DMS53 treated with DMSO at 0.1 percent for 48 hours (cell line): ENCODE results near the gene KCNG2.
A peak's percentile ranks its signal among the peaks of the same experiment; 100 is the strongest.

Experiments used
- DNase-seq: peaks from one replicate; lab custom pipeline; 2025; ENCODE audit not compliant: unreplicated experiment; lab: John Stamatoyannopoulos, UW

The KCNG2 gene

DNA sequence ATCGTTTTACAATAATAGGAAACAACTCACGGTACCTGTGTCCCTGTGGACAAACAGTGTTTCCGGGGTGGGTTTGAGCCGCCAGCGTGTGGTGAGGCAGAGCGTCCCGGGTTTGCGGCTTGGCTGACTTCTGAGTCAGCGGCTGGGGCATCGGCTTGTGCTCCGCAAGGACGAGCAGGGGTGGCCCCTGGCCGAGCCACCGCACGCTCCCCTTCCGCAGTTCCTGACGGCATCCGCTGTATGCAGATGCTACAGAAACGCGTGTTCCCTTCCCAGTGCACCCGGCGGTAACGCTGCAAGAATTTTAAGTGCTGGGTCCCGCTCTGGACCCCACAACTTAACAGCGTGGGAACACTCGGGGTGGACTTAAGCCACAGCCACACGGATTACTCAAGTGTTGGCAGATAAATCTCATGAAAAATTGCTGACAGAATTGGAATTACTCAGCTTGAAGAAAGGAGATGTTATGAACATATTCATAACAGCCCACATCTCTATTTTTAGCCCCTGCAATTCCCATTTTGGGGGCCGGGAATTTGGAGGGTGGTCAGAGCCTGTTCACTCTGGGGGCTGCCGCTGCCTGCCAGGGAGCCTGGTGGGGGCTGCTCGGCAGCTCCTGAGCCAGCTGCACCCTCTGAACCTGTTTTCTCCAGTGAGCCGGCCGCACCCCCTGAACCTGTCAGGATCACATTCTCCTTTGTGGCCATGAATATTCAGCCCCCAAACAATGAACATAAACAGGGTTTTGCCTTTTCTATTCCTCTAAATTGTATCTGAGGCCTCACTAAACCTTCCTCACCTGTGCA is 12.6 kb upstream of the KCNG2 start:
- DNase-seq: peak; percentile 34

DNA sequence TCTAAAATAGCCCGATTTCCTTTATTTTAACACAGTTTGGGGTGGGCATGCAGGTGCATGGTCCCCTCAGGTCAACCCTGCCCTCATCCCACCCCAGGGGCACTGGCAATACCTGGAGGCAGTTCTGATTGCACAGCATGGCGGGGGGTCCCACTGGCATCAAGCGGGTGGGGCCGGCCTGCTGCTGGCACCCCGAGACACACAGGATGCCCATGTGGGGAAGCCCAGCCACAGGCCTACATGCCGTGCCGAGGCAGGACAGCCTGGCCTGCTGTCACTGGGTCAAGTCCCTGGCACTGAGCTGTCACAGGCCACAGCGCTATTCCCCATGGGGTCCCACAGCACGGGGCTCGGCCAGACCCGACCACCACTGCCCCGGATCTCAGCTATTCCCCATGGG is 11.9 kb upstream of the KCNG2 start:
- no peak for DNase-seq

DNA sequence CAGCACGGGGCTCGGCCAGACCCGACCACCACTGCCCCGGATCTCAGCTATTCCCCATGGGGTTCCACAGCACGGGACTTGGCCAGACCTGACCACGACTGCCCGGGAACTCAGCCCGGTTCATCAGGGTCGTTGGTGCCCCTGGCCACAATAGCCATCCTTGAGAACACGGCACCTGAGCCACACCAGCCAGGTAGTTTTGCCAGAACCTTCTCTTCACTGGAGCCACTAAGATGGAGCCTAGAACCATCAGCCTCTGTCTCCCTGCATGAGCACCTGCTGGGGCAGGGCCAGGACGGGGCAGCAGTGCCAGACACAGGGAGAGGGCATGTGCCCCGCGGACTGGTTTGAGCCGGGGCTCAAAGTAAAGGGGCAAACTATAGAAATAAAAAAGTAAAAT is 11.4 kb upstream of the KCNG2 start:
- no peak for DNase-seq

DNA sequence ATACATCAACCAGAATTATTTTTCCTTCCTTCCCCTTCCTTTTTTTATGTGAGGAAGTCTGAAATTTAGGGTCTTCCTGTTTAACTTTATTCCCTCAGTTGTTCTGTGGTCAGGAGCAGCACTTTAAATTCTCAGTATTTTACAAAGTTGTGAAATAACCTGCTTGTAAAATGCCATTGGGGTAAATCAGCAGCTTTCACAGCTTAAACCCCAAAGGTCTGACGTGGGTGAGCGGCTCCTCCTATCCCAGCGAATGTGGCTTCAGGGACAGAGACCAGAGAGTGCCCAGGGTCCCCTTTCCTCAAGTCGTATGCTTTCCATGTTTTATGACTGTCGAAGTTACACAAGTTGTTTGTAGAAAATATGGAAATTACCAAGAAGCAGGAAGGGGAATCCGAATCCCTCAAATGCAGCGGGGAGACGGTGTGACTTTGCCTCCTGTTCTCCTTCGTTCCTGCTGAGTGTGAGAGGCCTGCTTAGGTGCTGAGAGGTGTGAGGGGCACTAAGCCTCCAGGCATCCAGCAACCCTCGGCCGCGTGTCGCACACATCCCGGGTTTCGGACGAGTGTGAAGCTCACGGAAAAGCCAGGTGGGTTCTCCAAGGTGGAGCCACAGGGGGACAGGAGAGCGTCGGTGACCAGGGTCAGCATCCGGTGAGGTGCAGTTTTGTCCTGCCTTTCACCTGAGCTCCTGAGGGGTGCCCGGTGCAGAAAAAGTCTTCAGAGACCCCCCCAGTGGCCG is 10.8 kb upstream of the KCNG2 start:
- no peak for DNase-seq

DNA sequence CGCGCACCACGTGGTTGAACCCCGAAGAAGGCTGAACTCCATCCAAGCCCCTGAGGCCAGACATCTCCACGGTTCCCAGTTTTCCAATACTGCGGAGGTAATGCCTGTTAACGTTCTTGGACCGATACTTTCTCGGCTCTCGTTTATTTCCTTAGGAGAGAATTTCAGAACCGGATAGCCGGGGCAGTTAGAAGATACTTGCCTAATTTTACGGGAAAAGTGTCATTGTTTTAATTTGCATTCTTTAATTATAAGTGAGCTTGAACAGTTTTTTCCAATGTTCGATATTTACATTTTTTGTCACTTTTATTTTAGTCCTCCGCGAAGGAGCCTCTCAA is 10.2 kb upstream of the KCNG2 start:
- no peak for DNase-seq

DNA sequence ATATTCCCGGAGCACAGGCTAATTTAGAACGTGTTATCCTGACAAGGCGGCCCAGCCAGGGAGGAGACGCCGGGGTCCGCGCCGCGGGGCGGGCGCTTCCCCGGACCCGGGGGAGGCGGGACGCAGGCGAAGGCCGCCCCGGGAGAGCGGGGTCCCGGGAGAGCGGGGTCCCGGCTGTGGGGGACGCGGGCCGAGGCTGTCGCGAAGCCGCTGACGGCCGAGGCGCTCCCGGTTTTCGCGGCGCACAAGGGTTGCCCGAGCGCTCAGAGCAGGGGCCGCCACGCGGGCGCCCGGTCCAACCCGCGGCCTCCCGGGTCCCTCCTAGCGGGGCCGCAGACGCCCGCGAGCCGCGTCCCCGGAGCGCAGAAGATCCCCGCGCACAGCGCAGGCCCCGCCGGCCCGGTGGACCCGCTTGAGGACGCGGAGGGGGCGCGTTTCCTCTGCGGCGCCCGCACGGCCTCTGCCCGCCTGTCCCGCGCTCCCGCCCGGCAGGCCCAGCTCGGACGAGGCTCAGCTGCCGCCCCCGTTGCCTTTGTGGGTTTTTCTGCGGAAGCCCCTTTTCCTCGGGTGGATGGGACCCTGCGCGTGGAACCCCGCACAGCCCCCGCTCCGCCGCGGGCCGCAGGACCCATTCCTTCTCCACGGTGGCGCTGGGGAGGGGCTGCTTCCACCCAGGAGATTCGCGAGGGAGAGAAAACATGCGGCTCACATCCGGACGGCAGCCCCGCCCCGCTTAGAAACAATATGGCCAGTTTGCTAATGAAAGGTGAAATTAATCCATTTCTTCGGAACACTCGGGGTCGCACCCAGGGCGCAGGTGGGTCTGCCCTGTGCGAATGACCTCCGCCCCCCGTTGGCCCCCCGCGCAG is 9.6 kb upstream of the KCNG2 start:
- no peak for DNase-seq

DNA sequence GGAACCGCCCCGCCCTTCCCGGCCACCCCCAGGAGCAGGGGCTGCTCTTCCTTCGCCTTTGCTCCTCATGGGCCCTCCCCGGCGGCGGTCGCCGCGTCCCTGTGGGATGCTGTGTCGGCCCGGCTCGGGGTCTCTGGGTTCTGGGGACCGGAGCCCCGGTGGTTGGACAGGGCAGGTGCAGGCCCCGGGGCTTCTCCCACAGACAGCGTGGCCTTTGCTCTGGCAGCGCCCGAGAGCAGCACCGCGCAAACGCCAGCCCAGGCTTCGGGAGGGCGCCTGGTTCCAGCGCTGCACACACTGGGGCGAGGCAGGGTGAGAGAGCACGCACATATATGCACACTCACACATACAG is 9.0 kb upstream of the KCNG2 start:
- no peak for DNase-seq

DNA sequence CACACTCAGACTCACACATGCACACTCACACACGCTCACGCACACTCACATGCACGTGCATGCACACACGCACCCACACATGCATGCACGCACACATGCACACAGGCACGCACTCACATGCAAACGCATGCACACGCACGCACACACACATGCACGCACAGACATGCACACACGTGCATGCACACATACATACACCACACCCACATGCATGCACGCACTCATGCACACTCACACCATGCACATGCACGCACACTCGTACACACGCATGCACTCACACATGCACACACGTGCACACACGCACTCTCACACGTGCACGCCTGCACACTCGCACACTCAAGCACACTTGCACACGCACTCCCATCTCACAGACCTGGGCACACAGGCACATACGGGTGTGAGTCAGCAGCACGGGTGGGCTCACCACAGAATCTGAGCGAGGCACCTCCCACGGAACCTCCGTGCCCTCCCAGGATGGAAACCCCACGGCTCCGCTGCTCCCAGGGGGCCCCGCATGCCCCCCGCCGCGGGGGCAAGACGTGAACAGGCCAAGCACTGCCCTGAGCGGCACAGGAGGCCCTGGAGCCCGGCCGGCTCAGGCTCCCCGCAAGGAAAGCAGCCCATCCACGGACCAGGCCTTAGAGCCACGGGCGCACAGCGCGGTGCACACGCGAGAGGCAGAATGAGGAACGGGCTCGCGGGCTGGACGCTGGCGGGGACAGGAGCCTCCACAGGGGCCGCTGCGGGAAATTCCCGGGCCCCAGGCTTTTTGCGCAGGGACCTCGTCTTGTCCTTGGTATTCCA is 8.4 kb upstream of the KCNG2 start:
- DNase-seq: no peak

DNA sequence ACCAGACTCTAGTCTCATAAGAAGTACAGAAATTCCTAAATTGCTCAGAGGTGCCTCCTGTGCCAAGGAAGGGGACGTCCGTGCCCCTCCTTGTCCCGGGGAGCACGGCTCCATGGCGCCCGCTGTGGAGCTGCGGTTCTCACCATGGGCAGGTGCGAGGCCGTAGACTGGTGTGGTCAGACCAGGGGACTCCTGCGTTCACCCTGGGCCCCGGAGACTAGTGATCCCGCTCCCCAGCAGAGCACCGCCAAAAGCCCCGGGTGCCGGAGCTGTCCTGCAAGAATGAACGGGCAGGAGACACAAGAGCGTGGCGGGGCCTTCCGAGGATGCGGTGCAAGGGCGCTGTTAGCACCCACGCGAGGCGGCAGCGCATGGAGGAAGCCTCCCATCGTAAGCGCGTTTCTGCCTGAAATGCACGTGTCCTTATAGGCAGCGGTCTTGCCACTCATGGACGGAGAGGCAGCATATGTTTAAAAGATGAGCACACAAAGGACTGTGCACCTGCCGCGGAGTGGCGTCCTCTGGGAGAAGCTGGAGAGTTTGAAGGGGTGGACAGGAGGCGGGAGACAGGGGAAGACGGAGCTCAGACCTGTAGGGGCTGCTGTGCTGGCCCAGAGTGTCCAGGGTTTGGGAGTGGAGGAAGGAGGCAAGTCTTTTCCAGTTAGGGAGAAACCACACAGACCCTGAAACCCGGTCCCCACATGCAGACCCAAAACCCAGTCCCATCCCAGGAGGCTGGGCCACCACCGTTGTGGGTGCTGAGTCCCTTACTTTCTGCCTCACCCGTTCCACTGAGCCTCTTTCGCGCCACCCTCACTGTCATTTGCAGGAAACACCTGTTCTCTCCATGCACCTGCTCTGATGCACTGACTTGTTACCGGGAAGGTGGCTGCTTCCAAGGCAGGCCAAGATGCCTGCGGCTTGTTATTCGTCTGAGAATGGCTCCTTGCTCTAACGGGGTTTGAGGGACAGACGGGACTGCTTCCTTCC is 7.5 kb upstream of the KCNG2 start:
- peak; percentile 79 for DNase-seq

DNA sequence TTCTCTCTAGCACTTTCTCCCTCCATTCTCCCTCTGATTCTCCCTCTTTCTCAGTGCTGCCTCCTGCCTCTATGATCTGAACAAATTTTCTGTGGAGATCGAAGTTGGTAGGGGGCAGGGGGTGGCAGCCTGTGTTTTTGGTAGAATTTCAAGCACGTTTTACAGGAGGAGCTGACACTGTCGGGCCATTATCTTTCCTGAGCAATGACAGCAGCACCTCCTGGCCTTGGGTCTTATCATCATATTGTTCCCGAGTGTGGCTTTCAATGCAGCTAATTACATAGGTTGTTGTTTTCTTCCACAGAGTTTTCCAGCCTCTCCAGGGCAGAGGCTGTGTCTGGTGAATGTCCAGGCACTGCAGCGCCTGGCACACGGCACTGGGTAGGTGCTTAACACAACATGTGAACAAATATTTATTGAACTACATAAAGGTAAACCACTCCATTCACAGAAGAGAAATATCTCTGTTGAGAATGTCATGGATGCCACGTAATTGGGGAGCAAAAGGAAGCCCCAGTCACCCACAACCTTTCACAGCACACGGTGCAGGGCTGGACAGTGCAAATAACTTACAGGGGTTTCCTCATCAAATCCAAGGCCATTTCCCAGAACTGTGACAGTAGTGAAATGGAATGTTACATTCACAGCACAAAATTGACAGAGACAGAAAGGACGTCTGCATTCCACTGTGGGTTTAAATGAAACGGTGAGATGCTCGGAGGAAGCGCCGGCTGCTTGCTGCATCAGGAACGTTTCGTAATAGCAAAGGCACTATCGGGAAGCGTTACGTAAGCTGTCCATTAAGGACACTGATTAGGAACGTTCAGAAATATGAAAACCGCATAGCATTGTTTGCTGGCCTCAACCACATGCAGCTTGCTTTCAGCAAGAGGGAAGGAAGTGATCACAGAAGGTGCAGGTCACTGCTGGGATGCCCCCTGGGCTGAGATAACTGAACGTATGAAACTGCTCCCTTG is 6.5 kb upstream of the KCNG2 start:
- DNase-seq: peak; percentile 30

DNA sequence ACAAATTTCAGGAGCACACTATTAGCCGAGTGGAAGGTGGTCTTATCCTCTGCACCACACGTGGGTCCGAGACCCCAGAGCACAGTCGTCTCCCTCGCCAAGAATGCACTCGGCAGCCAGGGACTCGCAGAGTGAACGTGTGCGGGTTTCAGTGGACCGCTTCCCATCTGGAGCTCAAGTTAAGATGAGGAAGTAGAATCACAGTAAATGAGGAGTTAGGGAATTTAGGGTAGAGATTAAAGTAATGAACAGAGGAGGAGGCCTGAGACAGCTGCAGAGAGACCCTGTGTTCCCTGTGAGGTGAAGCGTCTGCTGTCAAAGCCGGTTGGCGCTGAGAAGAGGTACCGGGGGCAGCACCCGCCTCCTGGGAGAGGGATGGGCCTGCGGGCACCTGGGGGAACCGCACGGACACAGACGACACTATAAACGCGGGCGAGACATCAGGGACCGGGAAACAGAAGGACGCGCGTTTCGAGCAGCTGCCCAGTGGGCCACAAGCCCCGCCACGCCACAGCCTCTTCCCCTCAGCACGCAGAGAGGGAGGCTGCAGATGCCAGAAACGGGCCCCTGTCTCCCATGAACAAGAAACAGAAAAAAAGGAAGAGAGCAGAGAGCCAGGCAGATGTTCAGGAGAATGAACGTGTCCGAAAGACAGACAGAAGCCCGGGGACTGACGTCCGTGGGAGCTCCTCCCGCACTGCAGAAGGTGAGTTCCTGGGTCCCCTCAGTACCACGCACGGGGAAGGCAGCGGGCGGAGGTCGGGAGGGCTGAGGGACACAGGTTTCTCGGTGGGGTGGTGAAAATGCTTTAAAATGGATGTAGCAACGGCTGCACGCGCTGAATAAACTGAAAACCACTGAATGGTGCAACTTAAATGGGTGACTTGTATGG is 5.4 kb upstream of the KCNG2 start:
- no peak for DNase-seq

DNA sequence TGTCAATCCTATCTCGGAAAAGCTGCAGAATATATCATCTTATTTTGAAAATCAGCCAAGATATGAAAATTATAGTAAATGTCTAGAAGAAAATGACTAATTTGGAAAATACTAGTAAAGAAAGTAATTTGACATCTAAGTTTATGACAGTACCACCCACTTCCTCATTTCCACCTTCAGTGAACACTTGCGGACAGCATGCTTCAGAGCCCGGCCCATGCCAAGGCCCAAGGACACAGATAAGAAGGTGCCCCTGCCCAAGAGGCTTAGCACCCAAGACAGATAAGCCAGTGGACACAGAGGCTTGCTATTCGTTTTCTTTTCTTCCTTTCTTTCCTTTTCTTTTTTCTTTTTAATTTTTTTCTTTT is 4.8 kb upstream of the KCNG2 start:
- no peak for DNase-seq

DNA sequence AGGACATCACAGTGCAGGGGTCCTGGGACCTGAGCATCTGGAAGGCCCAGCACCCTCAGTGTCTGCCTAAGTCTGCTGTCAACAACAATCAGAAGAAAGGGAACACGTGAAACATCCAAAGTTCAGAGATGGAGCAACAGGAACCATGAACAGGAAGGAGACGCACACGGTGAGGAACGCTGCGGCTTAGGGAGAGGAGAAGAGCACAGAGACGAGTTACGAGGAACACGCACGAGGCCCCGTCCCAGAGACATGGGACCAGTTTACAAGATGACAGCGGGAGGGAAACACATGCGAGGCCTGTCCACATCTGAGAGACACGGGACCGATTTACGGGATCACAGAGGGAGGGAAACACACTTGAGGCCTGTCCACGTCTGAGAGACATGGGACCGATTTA is 2.9 kb upstream of the KCNG2 start:
- no peak for DNase-seq

DNA sequence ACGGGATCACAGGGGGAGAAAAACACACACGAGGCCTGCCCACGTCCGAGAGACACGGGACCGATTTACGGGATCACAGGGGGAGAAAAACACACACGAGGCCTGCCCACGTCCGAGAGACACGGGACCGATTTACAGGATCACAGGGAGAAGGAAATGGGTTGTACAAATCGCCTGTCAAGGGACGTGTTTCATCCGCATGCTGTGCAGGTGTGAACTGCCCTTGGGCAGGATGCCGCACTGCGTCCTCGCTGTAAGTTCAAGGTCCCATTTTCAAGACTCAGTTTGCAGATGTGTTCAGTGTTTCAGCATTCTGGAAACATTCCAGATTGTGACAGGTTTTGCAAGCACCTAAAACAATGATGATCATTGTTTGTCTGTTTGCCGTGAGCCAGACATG is 2.3 kb upstream of the KCNG2 start:
- no peak for DNase-seq

DNA sequence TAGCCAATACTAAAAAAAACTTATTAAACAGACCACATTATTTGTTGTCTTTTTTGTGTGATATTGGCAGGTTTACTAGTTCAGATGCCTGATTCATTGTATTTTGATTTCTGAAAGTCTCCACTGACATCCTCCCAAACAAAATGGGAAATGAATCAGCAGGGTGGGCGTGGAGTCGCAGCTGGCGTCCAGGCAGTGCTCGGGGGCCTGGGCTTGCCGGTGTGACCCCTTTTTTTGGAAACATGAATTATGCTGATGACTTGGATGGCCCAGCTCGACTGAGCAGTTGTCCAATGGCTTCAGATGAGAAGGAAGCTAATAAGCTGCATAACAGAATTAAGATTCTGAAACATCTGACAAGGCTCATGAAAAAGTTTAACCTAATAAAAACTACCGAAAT is 1.7 kb upstream of the KCNG2 start:
- DNase-seq: no peak

DNA sequence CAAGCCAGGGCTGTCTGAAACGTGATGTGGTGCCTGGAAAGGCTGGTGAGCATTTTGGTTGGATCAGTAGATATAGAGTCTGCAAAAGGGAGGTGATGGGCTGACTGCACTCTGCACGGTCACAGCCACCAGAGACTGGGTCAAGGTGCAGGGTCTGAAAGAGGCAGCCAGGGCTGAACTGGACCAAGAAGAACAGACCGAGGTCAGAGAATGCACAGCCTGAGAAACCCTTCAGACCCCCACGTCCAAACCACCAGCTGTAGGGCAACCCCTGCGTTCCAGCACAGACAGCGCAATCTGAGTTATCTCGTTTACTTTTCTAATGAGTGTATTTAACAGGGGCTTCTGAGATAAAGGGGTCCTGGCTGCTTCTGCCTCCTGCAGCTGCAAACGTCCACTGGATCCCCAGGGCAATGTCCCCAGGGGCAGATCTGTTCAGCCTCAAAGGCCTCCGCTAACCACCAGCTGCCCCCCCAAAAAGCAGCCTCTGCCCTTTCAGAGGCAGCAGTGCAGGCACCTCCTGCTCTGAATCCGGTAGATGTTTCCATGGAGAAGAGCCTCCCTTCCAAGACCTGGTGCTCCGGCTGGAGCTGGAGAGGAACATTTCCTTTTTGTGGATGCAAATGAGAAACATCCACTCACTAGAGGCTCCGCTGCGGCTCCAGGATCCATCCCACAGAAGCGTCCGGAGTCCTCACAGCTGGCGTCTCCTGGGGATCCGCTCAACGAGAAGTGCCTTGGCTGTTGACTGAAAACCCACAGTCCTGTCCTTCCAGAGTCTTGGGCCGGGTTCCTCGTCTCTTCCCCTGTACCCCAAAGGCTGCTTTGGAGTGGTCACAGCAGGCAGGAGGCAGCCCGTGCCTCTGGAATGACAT is 970 bp upstream of the KCNG2 start:
- no peak for DNase-seq
